A549 (cell line): ENCODE data around the gene SAPCD2. TPM values are rescaled to one million over a fixed set of nuclear protein-coding genes. Genes with fewer than 3 reads are reported as not detected.
"Not testable (repeated sequence)": the region's sequence is repeated elsewhere in the genome, so short reads cannot be mapped to it uniquely, and the experiment has no call there.

Experiments
- ATAC-seq, 2 experiments: fragments of 200-7000 bp in 1 of 2; fragments of >200 bp in 1 of 2; cut with Nextera tagmentation in 1 of 2; cut with Tn5 transposase in 1 of 2; 3 replicates each; pipeline versions ENCODE4 v1.8.0 to v1.9.1; 2018 to 2020; ENCODE audit warnings: mild to moderate bottlenecking in 1 of 2, moderate library complexity in 1 of 2
- CTCF ChIA-PET: fragments of 300-600 bp; sonication (Branson Sonifier 250); formaldehyde crosslinking; extraction: SDS; loops from one replicate; lab custom pipeline; 2021; ENCODE audit warnings: antibody characterized with exemption, inconsistent platforms; lab: Yijun Ruan, JAX
- POLR2A ChIA-PET: fragments of 350-600 bp; formaldehyde crosslinking; extraction: SDS; loops from one replicate; lab custom pipeline; 2021; ENCODE audit warnings: antibody characterized with exemption, inconsistent platforms; lab: Yijun Ruan, JAX
- DNase-seq, 2 experiments: peaks; one replicate each; pipeline versions ENCODE4 v3.0.0 to v3.0.0-alpha.2; 2011 to 2016; ENCODE audit warnings: low read depth in 1 of 2, low spot score in 1 of 2
- FAIRE-seq: peaks from 2 replicates; lab custom pipeline; 2011; peaks lifted over from hg19 to GRCh38; lab: Jason Lieb, UNC
- H3K27ac ChIP-seq, 2 experiments: fragments of >200 bp; sonication (Bioruptor Twin); formaldehyde crosslinking; 3 replicates each; pipeline ENCODE4 v1.5.1; 2016 to 2017
- H3K4me1 ChIP-seq: fragments of >200 bp; sonication (Bioruptor Twin); formaldehyde crosslinking; 3 replicates; pipeline ENCODE4 v1.6.1; 2016
- H3K4me2 ChIP-seq: fragments of >200 bp; sonication (Bioruptor Twin); formaldehyde crosslinking; 3 replicates; pipeline ENCODE4 v1.6.1; 2016
- H3K4me3 ChIP-seq: fragments of >200 bp; sonication (Bioruptor Twin); formaldehyde crosslinking; 3 replicates; pipeline ENCODE4 v1.5.1; 2016
- H3K9me3 ChIP-seq: fragments of >200 bp; sonication (Bioruptor Twin); formaldehyde crosslinking; 3 replicates; pipeline ENCODE4 v1.6.1; 2016
- BHLHE40 ChIP-seq: IDR thresholded peaks from 2 replicates; pipeline ENCODE4 v1.6.1; 2012; ENCODE audit warnings: low read depth, low read length, inconsistent platforms
- CBX8 ChIP-seq: fragments of 200-600 bp; sonication (generic); IDR thresholded peaks from 2 replicates; pipeline ENCODE4 v1.6.1; 2016
- CEBPB ChIP-seq, 2 experiments: fragments of >200 bp in 1 of 2; sonication (Bioruptor Twin) in 1 of 2; formaldehyde crosslinking in 1 of 2; IDR thresholded peaks; 2 replicates each; pipeline ENCODE4 v1.6.1; 2012 to 2016
- CHD2 ChIP-seq: fragments of 150-350 bp; IDR thresholded peaks from 2 replicates; pipeline ENCODE4 v1.6.1; 2014; ENCODE audit warnings: low read length; ENCODE audit not compliant: partially characterized antibody
- EHMT2 ChIP-seq: fragments of 200-600 bp; sonication (generic); IDR thresholded peaks from 2 replicates; pipeline ENCODE4 v1.6.1; 2016; ENCODE audit warnings: antibody characterized with exemption, low read depth, mild to moderate bottlenecking, moderate library complexity
- FOSB ChIP-seq: fragments of 250-450 bp; sonication (Bioruptor Pico); IDR thresholded peaks from 2 replicates; pipeline ENCODE4 v1.5.0; 2020; ENCODE audit warnings: mild to moderate bottlenecking, moderate library complexity
- HOXB13 ChIP-seq: fragments of 250-450 bp; sonication (Bioruptor Pico); IDR thresholded peaks from 2 replicates; pipeline ENCODE4 v1.5.0; 2020; ENCODE audit warnings: low read depth, mild to moderate bottlenecking, moderate library complexity
- JUN ChIP-seq, 2 experiments: fragments of >200 bp; sonication (Bioruptor Twin); formaldehyde crosslinking; IDR thresholded peaks; 2 replicates in 1 of 2; 3 replicates in 1 of 2; pipeline ENCODE4 v1.6.1; 2016 to 2017
- JUNB ChIP-seq: fragments of >200 bp; sonication (Bioruptor Twin); formaldehyde crosslinking; IDR thresholded peaks from 2 replicates; pipeline ENCODE4 v1.6.1; 2016
- KDM1A ChIP-seq: fragments of 200-600 bp; sonication (generic); IDR thresholded peaks from 2 replicates; pipeline ENCODE4 v1.6.1; 2016; ENCODE audit warnings: low read depth, mild to moderate bottlenecking
- MAZ ChIP-seq: fragments of 150-350 bp; IDR thresholded peaks from 2 replicates; pipeline ENCODE4 v1.6.1; 2014; ENCODE audit warnings: antibody characterized with exemption, low read depth, low read length, borderline replicate concordance
- POLR2A ChIP-seq: IDR thresholded peaks from 2 replicates; pipeline ENCODE4 v1.6.1; 2012; ENCODE audit warnings: mild to moderate bottlenecking, low read length
- SMC3 ChIP-seq: fragments of >200 bp; sonication (Bioruptor Twin); formaldehyde crosslinking; IDR thresholded peaks from 3 replicates; pipeline ENCODE4 v1.6.1; 2018; ENCODE audit warnings: inconsistent platforms
- ZC3H11A ChIP-seq: fragments of 450-650 bp; IDR thresholded peaks from 2 replicates; pipeline ENCODE4 v1.6.1; 2014; ENCODE audit warnings: antibody characterized with exemption, mild to moderate bottlenecking
- ZNF302 ChIP-seq: fragments of 250-450 bp; sonication (Bioruptor Pico); IDR thresholded peaks from 2 replicates; pipeline ENCODE4 v1.9.0; 2021; ENCODE audit warnings: inconsistent platforms, mild to moderate bottlenecking, moderate library complexity
- ZSCAN20 ChIP-seq: fragments of 250-450 bp; sonication (Bioruptor Pico); IDR thresholded peaks from 2 replicates; pipeline ENCODE4 v1.8.0; 2022; ENCODE audit warnings: mild to moderate bottlenecking, moderate library complexity
- WGBS: methylation state at CpG from one replicate; pipeline ENCODE4 v1.1.6; 2017; ENCODE audit errors: missing lambda C conversion rate; 5-methylcytosine and 5-hydroxymethylcytosine counted together
- polyA plus RNA-seq, 4 experiments: library from polyadenylated mRNA; depleted of rRNA in 3 of 4; stranded (reverse); fragments of >200 nt; fragmentation: RNase III in 1 of 4; extraction: RNeasy Plus Mini Kit Qiagen cat#74134 plus additional on column Dnase treatment in 1 of 4; gene quantifications; 2 replicates in 3 of 4; 3 replicates in 1 of 4; pipeline ENCODE4 v1.2.3, GENCODE V29; 2011 to 2017

SAPCD2 gene
- polyA plus RNA-seq, 2 of the 4 experiments (the other 2 are of a cell fraction) = 6.9 to 14.6 TPM

GRCh38 chr9:137064027-137064879 lies 6.1 kb downstream of the SAPCD2 start (continued):
- TF ChIP-seq BHLHE40 = no peak
- TF ChIP-seq, all 56 proteins: peak for 5

- no peak for ATAC-seq
- Histone ChIP-seq H3K4me2 (no peak overlapping the region), H3K27ac (peak overlapping the region in 1 of 2 experiments; percentile 64; a peak in 4 of 6 replicates), H3K4me3 (no peak overlapping the region), H3K4me1 (peaks cover 9% of the 10 kb centered on the region), H3K9me3 (no peaks in the 10 kb centered on the region)
- POLR2A ChIA-PET = interaction anchor here (1.2 kb wide), 1 partner anchor 17 kb away, joined by 3 read pairs; no protein-coding TSS in a partner anchor
- CTCF ChIA-PET = interaction anchor here (0.7 to 19.2 kb wide), 28 partner anchors 9 to 296 kb away, joined by 3 to 656 read pairs (median 4); partner anchors contain the start of genes ABCA2, ENTPD2, FUT7 and MAN1B1
- 66% methylated on average over 7 of the region's 26 CpGs for WGBS
- TF ChIP-seq CHD2 = no peak
- no peak for DNase-seq
- no peak for FAIRE-seq
These were observed 6.9 kb downstream of the SAPCD2 start for GRCh38 chr9:137063311-137064026.

- POLR2A ChIA-PET, H3K4me1 ChIP-seq, H3K4me3 ChIP-seq, H3K27ac ChIP-seq, DNase-seq, H3K9me3 ChIP-seq, H3K4me2 ChIP-seq, ATAC-seq, FAIRE-seq: not testable (repeated sequence)
- CTCF ChIA-PET = interaction anchor here (1.7 to 19.2 kb wide), 6 partner anchors 9 to 66 kb away, joined by 3 to 656 read pairs (median 207); partner anchors contain the start of genes ABCA2, ENTPD2, FUT7 and MAN1B1
- WGBS = 82% methylated on average over 4 of the region's 9 CpGs
These were observed 7.6 kb downstream of the SAPCD2 start for GRCh38 chr9:137062798-137063197.

- no peak overlapping the region for H3K27ac ChIP-seq
- ChIA-PET CTCF (interaction anchor here (1.7 to 19.2 kb wide), 5 partner anchors 9 to 66 kb away, joined by 3 to 656 read pairs (median 207); partner anchors contain the start of genes ABCA2, ENTPD2, FUT7 and MAN1B1), POLR2A (no interaction called here)
- peaks cover 13% of the 10 kb centered on the region for H3K4me1 ChIP-seq
- TF ChIP-seq ZSCAN20 (CRISPR knock-in tag) (no peak), FOSB (no peak), MAZ (no peak), ZC3H11A (no peak), JUNB (no peak), KDM1A (no peak), POLR2A (no peak), CEBPB (IDR thresholded peaks at IDR 0.05) (no peak), CHD2 (no peak), BHLHE40 (no peak), SMC3 (no peak), ZNF302 (CRISPR knock-in tag) (no peak), EHMT2 (no peak), HOXB13 (CRISPR knock-in tag) (no peak), CBX8 (no peak), JUN (IDR thresholded peaks at IDR 0.05) (no peak)
- DNase-seq (no peak), ATAC-seq (no peak), FAIRE-seq (no peak)
- H3K4me3 ChIP-seq = no peak overlapping the region
- no peak overlapping the region for H3K4me2 ChIP-seq
- no peaks in the 10 kb centered on the region for H3K9me3 ChIP-seq
- WGBS = 83% methylated on average over 15 of the region's 15 CpGs
These were observed 8.0 kb downstream of the SAPCD2 start for GRCh38 chr9:137062384-137062783.
